Mammary epithelial cell (primary cell): ENCODE measurements around the gene ANKRD13C.

Experiments
- CTCF ChIP-seq, 2 donors: IDR thresholded peaks in 1 of 2; conservative IDR thresholded peaks in 1 of 2; 2 replicates each; pipeline ENCODE4 v1.5.1; 2011 to 2012; ENCODE audit warnings: inconsistent platforms in 2 of 2, low read length in 2 of 2, mild to moderate bottlenecking in 2 of 2, control low read depth in 1 of 2, low read depth in 1 of 2; ENCODE audit not compliant: insufficient read depth in 1 of 2; ENCODE audit errors: extremely low read depth in 1 of 2
- EZH2 ChIP-seq: IDR thresholded peaks from 2 replicates; pipeline ENCODE4 v1.6.1; 2012; ENCODE audit warnings: low read length, inconsistent platforms, borderline replicate concordance

- TF ChIP-seq CTCF (conservative IDR thresholded peaks at IDR 0.05 in 1 of 2, IDR thresholded peaks at IDR 0.05 in 1 of 2; ENCODE audit: extremely low read depth in 1 of 2, insufficient read depth in 1 of 2, low read depth in 1 of 2, low read length in 2 of 2) = no peak
- TF ChIP-seq EZH2 = no peak
Measured at GRCh38 chr1:70361727-70362398, 7.3 kb upstream of the ANKRD13C start.
